PC-3 (cell line): ENCODE data around the gene GPS2. TPM values are rescaled to one million over a fixed set of nuclear protein-coding genes. Genes with fewer than 3 reads are reported as not detected.

Source experiments
- ATAC-seq: fragments of 200-7000 bp; cut with Tn5 transposase; 2 replicates; pipeline ENCODE4 v1.9.1; 2020; ENCODE audit warnings: mild to moderate bottlenecking, moderate library complexity
- BruUV-seq: library from RNA; stranded (reverse); fragments of 400-500 nt; replicated peaks from 2 replicates; lab custom pipeline; 2021; lab: Mats Ljungman, UMichigan
- CTCF ChIA-PET: fragments of 300-600 bp; sonication (Branson Sonifier 250); formaldehyde crosslinking; loops from one replicate; lab custom pipeline; 2022; ENCODE audit warnings: antibody characterized with exemption; lab: Charles Lee
- POLR2A ChIA-PET: fragments of 300-600 bp; sonication (Branson Sonifier 250); formaldehyde crosslinking; loops from one replicate; lab custom pipeline; 2022; ENCODE audit warnings: antibody characterized with exemption; ENCODE audit not compliant: unreplicated experiment; lab: Charles Lee
- DNase-seq: peaks from one replicate; pipeline ENCODE4 v3.0.0-alpha.2; 2015
- H2AFZ ChIP-seq: fragments of 300-600 bp; sonication (generic); 2 replicates; pipeline ENCODE4 v1.6.0; 2016; ENCODE audit warnings: antibody characterized with exemption, low read length
- H3F3A ChIP-seq: fragments of 300-600 bp; sonication (generic); one replicate; pipeline ENCODE4 v1.6.0; 2017; ENCODE audit warnings: antibody characterized with exemption, low read length, control low read depth, mild to moderate bottlenecking; ENCODE audit not compliant: unreplicated experiment
- H3K27ac ChIP-seq: fragments of 300-600 bp; sonication (generic); 2 replicates; pipeline ENCODE4 v1.5.1; 2016; ENCODE audit warnings: mild to moderate bottlenecking, low read length
- H3K27me3 ChIP-seq: fragments of 300-600 bp; sonication (generic); 2 replicates; pipeline ENCODE4 v1.6.1; 2016; ENCODE audit warnings: low read length, mixed read lengths
- H3K36me3 ChIP-seq: fragments of 300-600 bp; sonication (generic); 2 replicates; pipeline ENCODE4 v1.6.1; 2016; ENCODE audit warnings: low read depth, mixed run types, low read length, mixed read lengths
- H3K4me1 ChIP-seq: fragments of 300-600 bp; sonication (generic); 2 replicates; pipeline ENCODE4 v1.5.1; 2016; ENCODE audit warnings: low read length; ENCODE audit not compliant: insufficient read depth
- H3K4me2 ChIP-seq: fragments of 300-600 bp; sonication (generic); 2 replicates; pipeline ENCODE4 v1.6.0; 2016; ENCODE audit warnings: low read length
- H3K4me3 ChIP-seq: fragments of 300-600 bp; sonication (generic); 2 replicates; pipeline ENCODE4 v1.5.1; 2016; ENCODE audit warnings: mild to moderate bottlenecking, low read length, mixed read lengths
- H3K79me2 ChIP-seq: fragments of 300-600 bp; sonication (generic); 2 replicates; pipeline ENCODE4 v1.6.1; 2017; ENCODE audit warnings: low read length, mixed read lengths
- H3K9ac ChIP-seq: fragments of 300-600 bp; sonication (generic); 2 replicates; pipeline ENCODE4 v1.6.0; 2016; ENCODE audit warnings: mild to moderate bottlenecking, low read length
- H3K9me2 ChIP-seq: fragments of 300-600 bp; sonication (generic); replicated peaks from 2 replicates; pipeline ENCODE4 v1.6.1; 2016; ENCODE audit warnings: mixed run types, low read length, mixed read lengths
- H3K9me3 ChIP-seq: fragments of 300-600 bp; sonication (generic); 2 replicates; pipeline ENCODE4 v1.6.1; 2016; ENCODE audit warnings: low read length, mixed read lengths
- H4K20me1 ChIP-seq: fragments of 300-600 bp; sonication (generic); 2 replicates; pipeline ENCODE4 v1.6.1; 2016; ENCODE audit warnings: low read length, mixed read lengths
- EZH2 ChIP-seq: fragments of 300-600 bp; sonication (generic); IDR thresholded peaks from one replicate; pipeline ENCODE4 v1.6.1; 2017; ENCODE audit warnings: antibody characterized with exemption, mild to moderate bottlenecking, low read length; ENCODE audit not compliant: unreplicated experiment
- EZH2phosphoT487 ChIP-seq: fragments of 300-600 bp; sonication (generic); IDR thresholded peaks from 2 replicates; pipeline ENCODE4 v1.6.1; 2018; ENCODE audit warnings: mild to moderate bottlenecking, antibody characterized with exemption, low read length, borderline replicate concordance
- intact Hi-C: fragments of 100-400 bp; cut with micrococcal nuclease; formaldehyde crosslinking; loops from 2 replicates; pipeline ENCODE4 v1.9.0; 2023
- total RNA-seq: library from RNA; depleted of rRNA; stranded (reverse); fragments of >200 nt; gene quantifications from 2 replicates; pipeline ENCODE4 v1.2.3, GENCODE V29; 2014
- TF ChIP-seq, protein P1 (sequence below): fragments of 300-600 bp; sonication (generic); conservative IDR thresholded peaks from 2 replicates; pipeline ENCODE4 v1.5.1; 2017; ENCODE audit warnings: antibody characterized with exemption, low read depth, mild to moderate bottlenecking, low read length

Gene GPS2
- total RNA-seq, 1 experiment from 2014 or later = 30.8 TPM

DNA sequence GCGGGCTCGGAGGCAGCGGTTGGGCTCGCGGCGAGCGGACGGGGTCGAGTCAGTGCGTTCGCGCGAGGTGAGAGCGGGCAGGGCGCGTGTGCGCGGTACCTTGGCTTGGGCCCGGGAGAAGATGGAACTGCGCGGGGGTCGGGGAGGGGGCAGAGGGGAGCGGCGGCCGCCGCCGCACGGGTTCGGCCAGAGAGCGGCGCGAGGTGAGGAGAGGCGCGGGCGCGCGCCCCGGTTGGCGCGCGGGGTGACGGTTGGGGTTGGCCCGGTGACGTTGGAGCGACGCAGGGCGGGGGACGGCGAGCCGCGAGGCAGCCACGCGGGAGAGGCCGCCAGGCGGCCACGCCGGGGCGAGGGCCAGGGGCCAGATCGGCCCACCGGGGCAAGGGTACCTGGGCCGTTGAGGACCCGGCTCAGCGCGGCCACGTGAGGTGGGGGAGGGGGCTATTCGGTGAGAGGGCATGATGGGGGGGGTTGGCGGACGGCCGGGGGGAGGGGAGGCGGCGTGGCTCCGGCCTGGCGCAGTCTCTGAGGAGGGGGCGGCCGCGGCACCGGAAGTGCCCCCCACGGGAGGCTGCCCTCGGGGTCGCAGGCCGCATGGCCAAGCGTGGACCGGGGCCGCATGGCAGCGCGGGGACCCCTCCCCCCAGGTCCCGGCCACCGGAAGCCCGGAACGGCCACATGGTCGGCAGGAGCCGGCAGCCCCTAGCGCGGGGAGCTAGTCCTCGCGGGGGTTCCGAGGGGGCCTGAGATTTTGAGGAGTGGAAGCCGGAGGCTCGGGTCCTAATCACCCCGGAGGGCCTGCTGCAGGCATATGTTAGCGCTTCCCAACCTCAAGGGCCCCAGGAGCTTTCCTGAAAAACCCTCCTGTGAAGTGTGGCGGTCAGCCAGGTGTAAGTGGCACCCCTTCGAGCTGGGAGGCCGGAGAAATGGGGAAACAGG, 7.2 kb downstream of the GPS2 start:
- no TSS peak for BruUV-seq
- H3K36me3 ChIP-seq = peaks cover 35% of the 10 kb centered on the region
- H3K9ac ChIP-seq = peak overlapping the region; percentile 100
- H3K27me3 ChIP-seq = no peaks in the 10 kb centered on the region
- H3K79me2 ChIP-seq = peaks cover 51% of the 10 kb centered on the region
- DNase-seq (peak; percentile 35), ATAC-seq (peak; percentile 8; the same call in 1 of the 2 replicates)
- ChIA-PET CTCF (no interaction called here), POLR2A (no interaction called here)
- TF ChIP-seq, protein P1, sequence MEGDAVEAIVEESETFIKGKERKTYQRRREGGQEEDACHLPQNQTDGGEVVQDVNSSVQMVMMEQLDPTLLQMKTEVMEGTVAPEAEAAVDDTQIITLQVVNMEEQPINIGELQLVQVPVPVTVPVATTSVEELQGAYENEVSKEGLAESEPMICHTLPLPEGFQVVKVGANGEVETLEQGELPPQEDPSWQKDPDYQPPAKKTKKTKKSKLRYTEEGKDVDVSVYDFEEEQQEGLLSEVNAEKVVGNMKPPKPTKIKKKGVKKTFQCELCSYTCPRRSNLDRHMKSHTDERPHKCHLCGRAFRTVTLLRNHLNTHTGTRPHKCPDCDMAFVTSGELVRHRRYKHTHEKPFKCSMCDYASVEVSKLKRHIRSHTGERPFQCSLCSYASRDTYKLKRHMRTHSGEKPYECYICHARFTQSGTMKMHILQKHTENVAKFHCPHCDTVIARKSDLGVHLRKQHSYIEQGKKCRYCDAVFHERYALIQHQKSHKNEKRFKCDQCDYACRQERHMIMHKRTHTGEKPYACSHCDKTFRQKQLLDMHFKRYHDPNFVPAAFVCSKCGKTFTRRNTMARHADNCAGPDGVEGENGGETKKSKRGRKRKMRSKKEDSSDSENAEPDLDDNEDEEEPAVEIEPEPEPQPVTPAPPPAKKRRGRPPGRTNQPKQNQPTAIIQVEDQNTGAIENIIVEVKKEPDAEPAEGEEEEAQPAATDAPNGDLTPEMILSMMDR = no peak
- TF ChIP-seq EZH2phosphoT487 (no peak), EZH2 (no peak)
- peaks cover 34% of the 10 kb centered on the region for H4K20me1 ChIP-seq
- H3K9me3 ChIP-seq = no peaks in the 10 kb centered on the region
- peak overlapping the region; percentile 85 for H3K4me3 ChIP-seq
- intact Hi-C loops = loop anchor here (2.0 to 5.0 kb wide), 3 partner anchors 21 to 261 kb away; partner anchors contain the start of genes GABARAP and NEURL4
- peak overlapping the region; percentile 93 for H3K4me2 ChIP-seq
- H2AFZ ChIP-seq = no peak overlapping the region
- peaks cover 6% of the 10 kb centered on the region for H3F3A ChIP-seq
- H3K9me2 ChIP-seq = no peaks in the 10 kb centered on the region
- H3K4me1 ChIP-seq = peaks cover 23% of the 10 kb centered on the region; the same call in 1 of the 2 replicates
- peak overlapping the region; percentile 97 for H3K27ac ChIP-seq

DNA sequence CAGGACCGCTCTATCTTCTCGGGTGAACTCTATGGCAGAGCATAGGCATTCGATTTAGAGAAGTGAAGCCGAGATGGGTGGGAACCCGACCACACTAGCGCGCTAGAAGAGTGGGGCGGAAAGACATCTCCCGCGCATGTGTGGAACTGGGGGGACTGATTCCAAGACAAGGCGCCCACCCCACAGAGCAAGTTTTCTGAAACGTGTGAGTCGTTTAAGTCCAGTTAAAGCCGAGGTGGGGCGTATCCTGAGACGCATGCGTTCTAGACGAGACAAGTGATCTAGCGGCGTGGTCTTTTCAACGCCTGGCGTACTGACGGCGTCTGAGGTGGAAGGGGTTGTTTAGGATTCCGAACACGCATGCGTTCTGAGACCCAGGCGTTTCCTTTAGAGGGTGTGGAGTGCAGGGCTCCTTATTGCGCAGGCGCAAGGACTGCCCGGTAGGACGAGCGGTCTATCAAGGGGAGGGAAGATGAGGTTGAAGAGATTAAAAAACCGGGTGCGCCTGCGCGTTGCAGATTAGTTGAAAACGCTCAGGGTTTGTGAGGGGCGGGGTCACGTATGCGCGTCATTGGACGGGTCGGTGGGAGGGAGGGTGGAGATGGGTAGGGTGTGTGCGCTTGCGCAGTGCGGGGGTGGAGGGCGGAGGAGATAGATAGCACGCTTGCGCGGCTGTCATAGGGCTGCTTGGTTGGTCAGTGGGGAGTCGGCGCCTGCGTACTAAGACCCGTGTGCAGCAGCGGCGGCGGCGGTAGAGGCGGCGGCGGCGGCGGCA, 8.1 kb downstream of the GPS2 start, which contains the start of gene EIF5A:
Gene EIF5A (plus strand): TSS at position 718 of the 775 bp plus-strand sequence. CDS start 2,008 bp downstream, outside the sequence.
- H3K4me3 ChIP-seq = peak within 1 kb of the TSS; percentile 85

DNA sequence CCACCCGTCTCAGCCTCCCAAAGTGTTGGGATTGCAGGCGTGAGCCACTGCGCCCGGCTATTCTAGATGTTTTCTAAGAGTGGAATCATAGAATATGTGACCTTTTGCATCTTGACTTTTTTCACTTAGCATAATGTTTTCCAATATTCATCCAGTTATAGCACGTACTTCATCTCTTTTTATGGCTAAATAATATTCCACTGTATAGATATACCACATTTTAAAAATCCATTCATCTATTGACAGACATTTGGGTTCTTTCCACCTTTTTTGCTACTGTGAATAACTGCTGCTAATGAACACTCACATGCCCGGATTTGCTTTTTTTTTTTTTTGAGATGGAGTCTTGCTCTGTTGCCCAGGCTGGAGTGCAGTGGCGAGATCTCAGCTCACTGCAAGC, 11.0 kb downstream of the GPS2 start:
- CTCF ChIA-PET = no interaction called here
- no peak for TF ChIP-seq EZH2phosphoT487
- TF ChIP-seq EZH2 = no peak
- TF ChIP-seq, protein P1 = no peak
- Histone ChIP-seq H3K27ac (no peak overlapping the region), H3K27me3 (no peaks in the 10 kb centered on the region), H3K4me3 (no peak overlapping the region), H4K20me1 (peaks cover 2% of the 10 kb centered on the region), H3K4me2 (no peak overlapping the region), H3K4me1 (peaks cover 5% of the 10 kb centered on the region; the same call in 1 of the 2 replicates), H2AFZ (no peak overlapping the region), H3K9ac (no peak overlapping the region), H3F3A (no peaks in the 10 kb centered on the region), H3K9me3 (no peaks in the 10 kb centered on the region), H3K9me2 (no peaks in the 10 kb centered on the region), H3K36me3 (peaks cover 2% of the 10 kb centered on the region; the same call in 1 of the 2 replicates), H3K79me2 (peaks cover 18% of the 10 kb centered on the region)
- no peak for ATAC-seq
- no peak for DNase-seq
- BruUV-seq = no TSS peak
- intact Hi-C loops = no loop called here
- POLR2A ChIA-PET = no interaction called here

More for the DNA sequence above, 8.1 kb downstream of the GPS2 start, which contains the start of gene EIF5A:
- ChIA-PET CTCF (no interaction called here), POLR2A (no interaction called here)
- Histone ChIP-seq H3K27ac (peak within 1 kb of the TSS; percentile 97), H4K20me1 (peaks cover 28% of the 10 kb centered on the region), H3F3A (peaks cover 3% of the 10 kb centered on the region), H3K4me2 (peak within 1 kb of the TSS; percentile 94), H3K79me2 (peaks cover 44% of the 10 kb centered on the region), H3K27me3 (no peaks in the 10 kb centered on the region), H3K9me3 (no peaks in the 10 kb centered on the region), H3K4me1 (peaks cover 23% of the 10 kb centered on the region; the same call in 1 of the 2 replicates), H3K36me3 (peaks cover 28% of the 10 kb centered on the region), H3K9ac (peak within 1 kb of the TSS; percentile 100), H3K9me2 (no peaks in the 10 kb centered on the region), H2AFZ (peak within 1 kb of the TSS; percentile 86)
- TF ChIP-seq EZH2phosphoT487 = no peak
- ATAC-seq = peak; percentile 75
- intact Hi-C loops = loop anchor here (5.0 kb wide), 2 partner anchors 65 to 260 kb away; partner anchors contain the start of gene GABARAP
- peak; percentile 99 for DNase-seq
- no TSS peak for BruUV-seq
